ENCODE measurements around the gene PRDM2.
"Not testable (repeated sequence)": the region's sequence is repeated elsewhere in the genome, so short reads cannot be mapped to it uniquely, and the experiment has no call there.

PRDM2 gene

DNA sequence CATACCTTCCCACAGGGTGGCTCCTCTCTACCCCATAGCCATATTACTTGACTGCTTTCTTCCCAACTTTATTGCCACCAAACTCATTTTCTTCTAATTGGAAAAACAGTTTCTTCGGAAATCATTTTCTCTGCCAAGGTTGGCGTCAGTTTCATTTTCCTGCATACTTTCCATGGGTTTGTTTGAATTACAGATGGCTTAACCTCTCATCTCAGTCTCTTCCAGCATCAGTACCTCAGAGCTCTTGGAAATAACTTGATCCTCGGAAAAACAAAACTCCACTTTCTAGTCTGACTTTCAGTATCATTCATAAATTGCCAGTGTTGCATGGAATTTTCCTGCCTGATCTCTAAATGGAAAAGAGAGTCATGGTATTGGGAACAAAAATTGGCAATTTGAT lies 20.3 kb upstream of the PRDM2 start:
- Histone ChIP-seq H3K27ac (ENCODE audit: low read depth, low read length, poor library complexity, severe bottlenecking) (no peak overlapping the region), H3K9ac (ENCODE audit: low read length) (no peak overlapping the region), H3K9me2 (ENCODE audit: low read depth, low read length) (no peaks in the 10 kb centered on the region), H4K20me1 (ENCODE audit: insufficient read depth, low read length) (no peaks in the 10 kb centered on the region), H3K4me1 (ENCODE audit: insufficient read depth, low read length, severe bottlenecking) (peaks cover 6% of the 10 kb centered on the region), H3K27me3 (ENCODE audit: insufficient read depth, low read length) (no peaks in the 10 kb centered on the region), H3K9me3 (ENCODE audit: low read length) (peaks cover 12% of the 10 kb centered on the region; the same call in 1 of the 2 replicates), H3K4me3 (ENCODE audit: low read depth, low read length, poor library complexity, severe bottlenecking) (no peak overlapping the region), H3F3A (ENCODE audit: insufficient read depth, low read length) (no peaks in the 10 kb centered on the region), H3K4me2 (ENCODE audit: low read length) (no peak overlapping the region), H3K36me3 (ENCODE audit: insufficient read depth, low read length) (no peaks in the 10 kb centered on the region), H3K79me2 (ENCODE audit: insufficient read depth, low read length) (no peaks in the 10 kb centered on the region), H2AFZ (ENCODE audit: low read length) (no peak overlapping the region)
- TF ChIP-seq EZH2 (IDR thresholded peaks at IDR 0.05; ENCODE audit: borderline replicate concordance, low read length): no peak
- TF ChIP-seq, protein P1, sequence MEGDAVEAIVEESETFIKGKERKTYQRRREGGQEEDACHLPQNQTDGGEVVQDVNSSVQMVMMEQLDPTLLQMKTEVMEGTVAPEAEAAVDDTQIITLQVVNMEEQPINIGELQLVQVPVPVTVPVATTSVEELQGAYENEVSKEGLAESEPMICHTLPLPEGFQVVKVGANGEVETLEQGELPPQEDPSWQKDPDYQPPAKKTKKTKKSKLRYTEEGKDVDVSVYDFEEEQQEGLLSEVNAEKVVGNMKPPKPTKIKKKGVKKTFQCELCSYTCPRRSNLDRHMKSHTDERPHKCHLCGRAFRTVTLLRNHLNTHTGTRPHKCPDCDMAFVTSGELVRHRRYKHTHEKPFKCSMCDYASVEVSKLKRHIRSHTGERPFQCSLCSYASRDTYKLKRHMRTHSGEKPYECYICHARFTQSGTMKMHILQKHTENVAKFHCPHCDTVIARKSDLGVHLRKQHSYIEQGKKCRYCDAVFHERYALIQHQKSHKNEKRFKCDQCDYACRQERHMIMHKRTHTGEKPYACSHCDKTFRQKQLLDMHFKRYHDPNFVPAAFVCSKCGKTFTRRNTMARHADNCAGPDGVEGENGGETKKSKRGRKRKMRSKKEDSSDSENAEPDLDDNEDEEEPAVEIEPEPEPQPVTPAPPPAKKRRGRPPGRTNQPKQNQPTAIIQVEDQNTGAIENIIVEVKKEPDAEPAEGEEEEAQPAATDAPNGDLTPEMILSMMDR (IDR thresholded peaks at IDR 0.05; ENCODE audit: low read length): no peak

DNA sequence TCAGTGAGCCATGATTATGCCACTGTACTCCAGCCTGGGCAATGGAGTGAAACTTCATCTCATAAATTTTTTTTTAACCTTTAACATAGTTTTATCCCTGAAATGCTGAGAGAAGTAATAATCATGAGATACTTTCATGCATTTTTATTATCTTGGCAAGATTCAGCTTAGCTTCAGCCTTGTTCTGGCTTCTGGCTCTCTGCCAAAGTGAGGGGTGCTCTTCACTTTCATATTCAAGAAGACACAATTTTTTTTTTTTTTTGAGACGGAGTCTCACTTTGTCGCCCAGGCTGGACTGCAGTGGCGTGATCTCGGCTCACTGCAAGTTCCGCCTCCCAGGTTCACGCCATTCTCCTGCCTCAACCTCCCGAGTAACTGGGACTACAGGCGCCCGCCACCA lies 19.4 kb upstream of the PRDM2 start:
- H3K9me2 ChIP-seq (ENCODE audit: low read depth, low read length); H3K27ac ChIP-seq (ENCODE audit: low read depth, low read length, poor library complexity, severe bottlenecking); H3K4me2 ChIP-seq (ENCODE audit: low read length); H3K4me1 ChIP-seq (ENCODE audit: insufficient read depth, low read length, severe bottlenecking); H3K27me3 ChIP-seq (ENCODE audit: insufficient read depth, low read length); H3F3A ChIP-seq (ENCODE audit: insufficient read depth, low read length); H3K9ac ChIP-seq (ENCODE audit: low read length); H3K36me3 ChIP-seq (ENCODE audit: insufficient read depth, low read length); H3K79me2 ChIP-seq (ENCODE audit: insufficient read depth, low read length); H3K9me3 ChIP-seq (ENCODE audit: low read length); H4K20me1 ChIP-seq (ENCODE audit: insufficient read depth, low read length); H3K4me3 ChIP-seq (ENCODE audit: low read depth, low read length, poor library complexity, severe bottlenecking); H2AFZ ChIP-seq (ENCODE audit: low read length): not testable (repeated sequence)

DNA sequence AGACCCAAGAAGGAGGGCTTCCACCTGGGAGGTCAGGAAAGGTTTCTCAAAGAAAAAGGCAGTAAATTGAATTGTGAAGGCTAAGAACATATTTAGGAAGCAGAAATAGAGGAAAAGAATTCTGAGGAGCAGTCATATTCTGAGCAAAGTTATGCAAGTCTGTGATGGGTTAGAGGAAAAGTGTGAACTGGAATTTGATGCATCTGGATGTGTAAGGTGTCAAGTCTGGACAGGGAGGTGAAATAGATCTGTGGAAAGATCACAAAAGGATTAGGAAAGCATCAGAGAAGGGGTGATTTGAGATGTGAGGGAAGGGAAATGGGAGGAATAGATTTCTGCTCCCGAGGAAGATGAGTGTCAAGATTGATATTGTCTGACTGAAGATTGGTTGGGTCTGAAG lies 18.1 kb upstream of the PRDM2 start:
- Histone ChIP-seq H3K4me1 (ENCODE audit: insufficient read depth, low read length, severe bottlenecking) (peaks cover 19% of the 10 kb centered on the region), H3K36me3 (ENCODE audit: insufficient read depth, low read length) (no peaks in the 10 kb centered on the region), H3K4me2 (ENCODE audit: low read length) (no peak overlapping the region), H2AFZ (ENCODE audit: low read length) (no peak overlapping the region), H3K27ac (ENCODE audit: low read depth, low read length, poor library complexity, severe bottlenecking) (no peak overlapping the region), H3K9me3 (ENCODE audit: low read length) (peaks cover 7% of the 10 kb centered on the region; the same call in 1 of the 2 replicates), H3K9me2 (ENCODE audit: low read depth, low read length) (no peaks in the 10 kb centered on the region), H3K27me3 (ENCODE audit: insufficient read depth, low read length) (no peaks in the 10 kb centered on the region), H3F3A (ENCODE audit: insufficient read depth, low read length) (no peaks in the 10 kb centered on the region), H4K20me1 (ENCODE audit: insufficient read depth, low read length) (no peaks in the 10 kb centered on the region), H3K79me2 (ENCODE audit: insufficient read depth, low read length) (no peaks in the 10 kb centered on the region), H3K9ac (ENCODE audit: low read length) (no peak overlapping the region), H3K4me3 (ENCODE audit: low read depth, low read length, poor library complexity, severe bottlenecking) (no peak overlapping the region)
- no peak for TF ChIP-seq EZH2 (IDR thresholded peaks at IDR 0.05; ENCODE audit: borderline replicate concordance, low read length)
- TF ChIP-seq, protein P1 (IDR thresholded peaks at IDR 0.05; ENCODE audit: low read length): no peak

DNA sequence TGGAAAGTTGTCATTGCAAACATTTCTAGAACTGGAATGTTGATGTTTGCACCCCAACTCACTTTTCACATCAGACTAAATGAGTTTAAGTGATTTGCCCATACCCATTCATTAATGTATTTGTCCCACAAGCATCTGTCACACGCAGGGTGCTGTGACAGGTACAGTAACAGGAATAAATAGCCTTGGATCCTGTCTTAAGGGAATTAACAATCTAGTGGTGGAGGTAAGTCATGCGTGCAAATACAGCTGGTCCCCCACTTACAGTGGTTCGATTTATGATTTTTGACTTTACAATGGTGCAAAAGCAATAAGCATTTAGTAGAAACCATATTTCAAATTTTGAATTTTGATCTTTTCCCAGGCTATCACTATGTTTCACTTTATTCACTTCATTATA lies 17.5 kb upstream of the PRDM2 start:
- Histone ChIP-seq H3K4me3 (ENCODE audit: low read depth, low read length, poor library complexity, severe bottlenecking) (no peak overlapping the region), H3K36me3 (ENCODE audit: insufficient read depth, low read length) (no peaks in the 10 kb centered on the region), H3K79me2 (ENCODE audit: insufficient read depth, low read length) (no peaks in the 10 kb centered on the region), H3K9ac (ENCODE audit: low read length) (no peak overlapping the region), H3K4me1 (ENCODE audit: insufficient read depth, low read length, severe bottlenecking) (peaks cover 24% of the 10 kb centered on the region), H3K4me2 (ENCODE audit: low read length) (no peak overlapping the region), H3K27me3 (ENCODE audit: insufficient read depth, low read length) (no peaks in the 10 kb centered on the region), H3K9me3 (ENCODE audit: low read length) (peaks cover 5% of the 10 kb centered on the region; the same call in 1 of the 2 replicates), H3K27ac (ENCODE audit: low read depth, low read length, poor library complexity, severe bottlenecking) (no peak overlapping the region), H3F3A (ENCODE audit: insufficient read depth, low read length) (no peaks in the 10 kb centered on the region), H2AFZ (ENCODE audit: low read length) (no peak overlapping the region), H3K9me2 (ENCODE audit: low read depth, low read length) (no peaks in the 10 kb centered on the region), H4K20me1 (ENCODE audit: insufficient read depth, low read length) (no peaks in the 10 kb centered on the region)
- no peak for TF ChIP-seq EZH2 (IDR thresholded peaks at IDR 0.05; ENCODE audit: borderline replicate concordance, low read length)
- TF ChIP-seq, protein P1 (IDR thresholded peaks at IDR 0.05; ENCODE audit: low read length): no peak

Data from OCI-LY1 (cell line).